SIG-M5 treated with dmso at 0.1 percent for 504 hours (cell line): ENCODE data around the gene TLL1.

ENCODE experiments used
- DNase-seq: peaks from one replicate; lab custom pipeline; 2025; ENCODE audit not compliant: unreplicated experiment; lab: John Stamatoyannopoulos, UW

The TLL1 gene

DNA sequence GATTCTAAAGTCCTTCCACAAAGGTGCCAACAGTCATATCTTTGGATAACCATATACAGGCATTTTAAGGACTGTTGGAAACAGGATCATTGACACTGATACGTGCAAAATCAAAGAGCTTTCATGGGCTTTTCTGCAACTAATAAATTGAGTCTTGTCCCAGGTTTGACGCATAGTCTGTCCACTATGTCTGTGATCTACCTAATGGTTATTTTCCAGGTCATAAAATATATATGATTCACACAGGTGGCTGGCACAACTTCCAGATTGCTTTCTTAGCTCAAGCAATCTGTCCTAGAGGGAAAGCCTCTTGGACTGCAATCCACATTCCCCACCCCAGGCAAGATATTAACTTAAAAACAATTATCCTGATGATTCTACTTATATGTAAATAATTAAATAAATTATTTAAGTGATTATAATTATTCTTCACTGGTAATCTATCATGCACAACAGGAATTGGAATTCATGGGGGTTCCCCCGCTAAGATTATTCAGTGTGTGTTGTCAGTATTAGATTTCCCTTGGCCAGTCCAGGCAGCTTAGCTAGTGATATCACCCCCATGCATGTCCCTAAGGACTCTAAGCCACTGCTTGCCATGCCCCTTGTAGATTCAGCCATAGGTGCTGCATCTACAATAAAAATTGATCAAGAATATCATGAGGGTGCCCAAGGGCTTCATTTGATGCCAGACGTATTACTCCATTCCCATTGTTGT is 97.8 kb downstream of the TLL1 start:
- no peak for DNase-seq

DNA sequence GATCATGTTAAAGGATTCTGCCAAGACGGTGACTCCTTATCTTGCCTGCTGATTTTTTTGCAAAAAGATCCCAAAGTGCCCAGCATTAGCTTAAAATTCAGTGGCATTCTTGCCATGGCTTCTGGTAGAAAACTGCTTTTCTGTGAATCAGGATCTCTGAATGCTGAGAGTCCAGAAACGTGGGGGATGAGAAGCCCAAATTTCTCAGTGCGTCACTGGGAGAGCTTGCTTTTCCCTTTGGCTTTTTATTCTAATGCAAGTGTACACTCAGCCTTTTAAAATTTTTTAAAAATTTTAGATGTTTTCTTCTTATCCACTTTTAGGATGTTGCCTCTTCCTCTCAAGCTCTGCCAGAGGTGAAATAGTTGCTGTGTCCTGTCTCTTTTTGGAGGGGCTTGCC is 98.4 kb downstream of the TLL1 start:
- DNase-seq = no peak

DNA sequence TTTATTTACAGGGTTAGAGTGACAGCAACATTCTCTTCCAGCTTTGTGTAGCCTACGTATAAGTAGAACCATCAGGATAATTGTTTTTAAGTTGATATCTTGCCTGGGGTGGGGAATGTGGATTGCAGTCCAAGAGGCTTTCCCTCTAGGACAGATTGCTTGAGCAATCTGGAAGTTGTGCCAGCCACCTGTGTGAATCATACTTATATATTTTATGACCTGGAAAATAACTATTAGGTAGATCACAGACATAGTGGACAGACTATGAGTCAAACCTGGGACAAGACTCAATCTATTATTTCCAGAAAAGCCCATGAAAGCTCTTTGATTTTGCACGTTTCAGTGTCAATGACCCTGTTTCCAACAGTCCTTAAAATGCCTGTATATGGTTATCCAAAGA is 98.9 kb downstream of the TLL1 start:
- DNase-seq = no peak

DNA sequence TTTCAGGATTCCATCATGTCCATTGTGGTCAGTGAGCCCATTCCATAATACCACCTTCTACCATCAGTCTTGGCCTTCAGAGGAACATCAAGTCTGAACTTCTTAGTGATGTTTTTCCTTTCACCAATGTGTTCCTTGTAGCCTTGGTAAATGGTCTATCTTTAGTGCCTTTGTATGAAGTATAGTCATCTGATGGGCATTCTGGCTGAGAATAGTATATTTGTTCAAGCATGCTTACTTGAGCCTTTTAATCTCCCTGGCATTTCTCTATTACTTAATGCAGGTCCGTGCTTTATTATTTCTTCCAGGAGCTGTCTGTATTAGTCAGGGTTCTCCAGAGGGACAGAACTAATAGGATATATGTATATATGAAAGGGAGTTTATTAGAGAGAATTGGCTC is 99.7 kb downstream of the TLL1 start:
- no peak for DNase-seq

DNA sequence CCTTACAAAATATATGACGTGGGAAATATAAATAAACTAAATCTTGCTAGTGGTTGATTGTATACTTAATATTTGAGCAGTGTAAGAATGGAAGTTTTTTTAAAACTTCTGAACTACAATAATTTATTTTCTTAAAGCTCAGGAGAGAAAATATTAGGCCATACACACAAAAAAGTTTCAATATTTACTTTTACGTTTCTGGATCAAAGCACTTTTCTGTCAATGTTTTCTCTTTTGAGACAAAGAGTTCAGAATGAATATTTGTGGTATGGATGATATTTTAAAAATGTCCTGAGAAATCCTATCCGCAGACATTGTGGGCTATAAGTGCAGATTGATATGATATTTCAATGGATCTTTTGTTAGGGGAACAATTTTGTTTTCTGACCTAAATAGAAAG is 109.9 kb downstream of the TLL1 start:
- DNase-seq = no peak

DNA sequence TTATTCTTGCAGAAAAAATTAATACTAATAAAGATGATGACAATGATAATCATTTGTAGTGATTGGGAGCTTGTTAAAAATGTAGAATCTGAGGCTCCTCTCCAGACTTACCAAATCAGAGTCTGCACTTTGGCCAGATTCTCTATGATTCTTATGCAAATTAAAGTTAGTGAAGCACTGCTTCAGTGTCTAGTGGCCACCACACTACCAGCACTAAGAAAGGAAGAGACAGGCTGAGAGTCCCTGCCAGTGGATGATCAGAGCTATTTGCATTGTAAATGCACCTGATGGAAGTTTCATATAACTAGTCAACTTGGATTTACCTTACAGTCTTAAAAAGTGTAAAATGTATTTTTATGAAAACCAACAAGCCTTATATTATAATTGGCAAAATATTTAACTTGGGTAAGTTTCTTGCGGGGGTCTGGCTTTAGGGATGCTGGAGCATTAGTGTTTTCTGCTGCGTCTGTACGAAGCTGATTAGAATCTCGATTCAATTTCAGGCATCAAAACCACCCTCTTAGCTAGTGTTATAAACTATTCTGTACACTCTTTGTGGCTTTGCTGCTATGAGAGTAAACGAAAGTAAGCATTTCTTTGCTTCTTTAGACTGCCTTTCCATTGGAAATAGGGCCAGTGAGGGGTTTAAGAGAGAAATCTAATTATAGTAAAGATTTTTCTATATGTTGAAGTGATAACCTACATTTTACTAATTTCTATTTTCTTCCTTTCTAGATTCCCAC is 114.1 kb downstream of the TLL1 start:
- no peak for DNase-seq

DNA sequence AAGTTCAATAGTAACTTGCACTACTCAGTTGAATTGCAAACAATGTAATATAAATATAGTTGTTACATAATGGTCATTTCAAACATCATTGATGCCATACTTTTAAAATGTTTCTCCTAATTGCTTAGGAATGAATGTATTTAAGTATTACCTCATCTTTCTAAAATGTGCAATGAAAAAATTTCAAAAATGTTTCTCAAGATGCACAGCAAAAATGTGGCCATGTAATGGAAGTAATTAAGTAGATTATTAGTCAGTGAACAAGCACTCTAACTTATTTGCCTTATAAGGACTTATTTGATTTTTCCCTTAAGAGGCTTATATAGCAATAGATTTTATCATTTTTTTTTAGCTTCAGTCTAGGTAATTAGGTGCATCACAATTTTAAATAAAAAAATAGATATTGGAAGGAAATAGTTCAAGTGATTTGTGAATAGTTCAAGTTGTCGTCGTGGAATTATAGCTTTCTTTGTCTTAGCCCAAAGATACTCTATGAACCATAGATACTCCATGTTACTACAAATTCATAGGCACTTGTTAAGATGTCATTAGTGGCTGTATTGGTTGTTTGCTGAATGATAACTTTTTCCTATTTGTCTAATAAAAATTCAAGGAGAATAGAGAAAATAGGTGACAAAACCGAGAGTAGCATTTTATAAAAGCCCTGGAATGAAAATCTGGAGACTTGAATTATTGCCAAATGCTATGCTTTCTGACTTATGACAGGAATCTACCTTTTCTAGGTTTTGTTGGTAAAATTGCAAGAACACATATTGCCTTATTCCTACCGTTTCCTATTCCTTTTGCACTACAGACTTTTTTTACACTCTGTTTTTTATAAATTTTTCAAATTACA is 118.5 kb downstream of the TLL1 start:
- DNase-seq = no peak

DNA sequence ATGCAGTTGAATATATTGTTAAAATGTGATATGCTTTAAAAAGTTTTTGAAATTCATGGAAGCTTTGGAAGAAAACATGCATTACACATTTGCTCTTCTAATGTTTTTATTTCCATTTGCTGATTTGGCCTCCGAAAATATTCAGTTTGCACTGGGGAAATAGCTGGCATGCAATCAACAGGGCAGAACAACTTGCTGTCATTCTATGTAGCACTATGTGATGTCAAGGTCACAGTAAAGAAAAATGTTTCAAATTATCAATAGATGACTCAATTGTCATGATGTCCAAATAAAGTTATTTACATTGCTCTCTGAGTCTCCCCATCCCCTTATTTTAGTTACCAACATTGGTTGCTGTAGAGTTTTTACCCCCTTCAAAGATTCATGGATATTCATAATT is 119.2 kb downstream of the TLL1 start:
- no peak for DNase-seq

DNA sequence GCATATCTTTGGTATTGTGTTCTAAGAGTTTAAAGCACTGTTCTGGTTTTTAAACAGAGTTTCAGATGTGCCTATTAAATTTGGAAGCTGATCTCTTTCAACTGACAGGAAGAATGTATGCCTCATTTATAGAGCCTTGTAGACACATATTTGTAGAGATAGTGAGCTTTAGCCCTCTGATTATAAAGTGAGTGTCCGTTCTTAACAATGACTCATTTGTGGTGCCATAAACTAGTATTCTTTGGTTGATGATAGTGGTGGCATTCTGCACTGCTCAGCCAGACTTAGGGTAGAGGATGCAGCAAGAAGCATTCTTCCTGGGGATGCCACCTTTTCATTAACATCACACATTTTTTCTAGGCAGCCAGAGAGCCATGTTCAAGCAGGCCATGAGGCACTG is 121.7 kb downstream of the TLL1 start:
- DNase-seq = no peak

DNA sequence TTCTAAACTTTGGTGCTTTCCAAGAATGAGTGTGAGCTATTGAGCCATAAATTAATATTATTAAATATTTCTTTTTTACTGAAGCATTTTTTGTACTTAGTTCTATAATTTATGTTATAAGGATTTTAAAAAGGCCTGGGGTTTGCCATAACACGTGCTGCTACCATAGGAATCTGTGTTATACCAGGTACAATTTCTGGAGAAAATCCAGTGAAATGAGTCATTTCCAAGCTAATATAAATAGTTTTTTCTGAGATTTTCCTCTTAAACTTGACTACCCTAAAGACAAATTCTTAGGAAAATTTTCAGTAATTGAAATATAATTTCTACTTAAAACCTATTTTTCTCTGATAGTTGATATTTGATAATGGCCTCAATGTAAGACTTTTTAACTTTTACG is 130.8 kb downstream of the TLL1 start:
- DNase-seq = no peak

DNA sequence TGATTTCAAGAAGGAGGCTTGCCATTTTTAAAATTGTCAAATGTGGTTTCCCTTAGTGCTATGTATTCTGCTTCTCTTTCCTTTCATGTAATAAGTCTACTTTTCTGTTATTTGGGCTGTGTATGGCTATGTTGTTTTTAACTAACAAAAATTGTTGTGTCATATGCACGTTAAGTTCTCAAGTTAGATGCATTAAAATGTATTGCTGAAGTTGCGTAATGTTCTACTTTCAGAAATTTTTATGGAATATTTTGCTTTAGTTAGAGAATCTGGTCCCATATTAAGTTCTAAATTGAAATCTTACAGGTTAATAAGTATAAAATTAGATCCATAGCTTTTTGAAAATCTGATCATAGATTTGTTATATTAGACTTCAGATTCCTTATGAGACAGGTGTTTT is 133.2 kb downstream of the TLL1 start:
- DNase-seq = no peak

DNA sequence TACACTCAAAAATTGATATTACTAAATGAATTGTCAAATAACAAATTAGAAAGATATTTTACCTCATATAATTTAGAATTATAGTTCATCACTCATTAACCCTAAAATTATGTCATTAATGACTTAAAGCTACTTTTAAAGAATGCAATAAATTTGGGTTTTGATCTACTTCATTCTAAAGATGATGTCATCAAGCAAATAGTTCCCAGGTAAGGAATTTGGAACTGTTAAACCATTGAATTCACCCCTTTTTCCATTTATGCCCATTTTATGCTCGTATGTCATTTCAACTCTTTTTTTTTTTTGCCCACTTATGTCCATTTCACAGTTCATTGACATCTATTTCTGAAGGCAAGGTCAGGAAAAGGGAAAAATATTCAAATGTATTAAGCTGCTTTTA is 135.5 kb downstream of the TLL1 start:
- no peak for DNase-seq

DNA sequence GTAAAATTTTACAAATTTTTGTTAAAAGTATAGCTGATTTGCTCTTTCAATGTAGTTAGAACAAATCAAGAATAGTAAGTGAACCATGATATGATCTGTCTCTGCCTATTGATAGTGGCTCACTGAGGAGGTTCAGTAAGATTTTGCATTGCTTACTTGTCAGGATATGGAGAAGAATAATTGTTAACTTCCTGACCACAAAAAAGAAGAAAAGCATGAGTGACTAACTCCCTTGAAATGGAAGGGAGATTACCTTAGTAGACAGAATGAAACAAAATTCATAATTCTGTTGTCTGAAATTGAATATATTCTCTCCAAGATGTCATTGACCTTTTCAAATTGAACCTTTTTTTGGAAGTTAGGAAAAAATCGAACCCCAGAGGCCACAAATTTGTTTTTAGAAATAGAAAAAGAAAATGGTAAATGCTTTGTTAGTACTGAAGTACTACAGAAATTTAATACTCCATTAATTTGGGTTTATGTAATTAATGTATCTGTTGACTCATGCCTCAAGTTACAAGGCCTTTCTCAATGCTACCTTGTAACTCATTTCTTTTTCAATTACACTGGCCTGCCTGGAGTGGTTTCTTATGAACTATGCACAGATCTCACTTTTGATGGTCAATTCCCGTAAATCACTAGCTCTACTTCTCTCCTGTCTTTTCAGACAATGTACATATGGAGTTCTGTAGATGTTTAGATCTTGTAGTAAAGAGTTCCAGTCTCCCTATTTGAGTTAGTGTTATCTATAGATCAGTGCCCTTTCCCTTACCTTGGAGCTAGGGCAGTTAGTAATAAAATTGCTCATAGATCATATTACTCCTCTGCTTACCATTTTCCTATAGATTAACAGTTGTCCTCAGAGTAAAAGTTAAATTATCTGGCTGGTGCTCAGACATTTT is 139.3 kb downstream of the TLL1 start:
- DNase-seq = no peak

DNA sequence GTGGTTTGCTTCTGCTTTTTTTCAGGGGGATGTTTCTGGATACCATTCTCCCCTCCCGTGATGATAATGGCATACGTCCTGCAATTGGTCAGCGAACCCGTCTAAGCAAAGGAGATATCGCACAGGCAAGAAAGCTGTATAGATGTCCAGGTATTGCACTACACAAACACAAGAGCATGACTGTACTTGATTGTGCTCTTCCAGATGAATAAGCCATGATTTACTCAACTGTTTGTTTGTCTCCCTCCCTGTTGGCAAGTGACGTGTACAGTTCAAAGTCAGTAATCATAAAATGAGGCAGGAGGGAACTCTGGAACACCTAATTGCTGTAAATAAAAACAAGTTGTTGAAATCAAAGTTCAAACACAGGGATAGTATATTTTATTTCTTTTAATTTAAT is 141.4 kb downstream of the TLL1 start:
- no peak for DNase-seq

DNA sequence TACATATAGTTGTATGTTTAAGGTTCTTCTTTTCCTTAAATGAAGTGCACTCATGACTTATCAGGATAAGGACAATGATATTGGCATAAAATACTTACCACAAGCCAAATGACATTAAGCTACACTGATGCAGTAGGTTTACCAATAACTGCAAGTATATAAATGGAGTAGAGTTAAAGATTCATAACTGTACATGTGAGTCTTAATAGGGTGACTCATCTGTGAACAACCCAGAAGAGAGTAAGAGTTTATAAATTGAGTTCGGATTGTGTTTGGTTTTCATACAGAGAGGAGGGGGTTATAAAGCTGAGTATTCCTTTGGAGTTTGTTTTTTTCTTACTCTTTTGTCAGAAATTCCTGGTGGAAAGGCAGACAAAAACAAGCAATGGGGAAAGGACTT is 144.8 kb downstream of the TLL1 start:
- no peak for DNase-seq

DNA sequence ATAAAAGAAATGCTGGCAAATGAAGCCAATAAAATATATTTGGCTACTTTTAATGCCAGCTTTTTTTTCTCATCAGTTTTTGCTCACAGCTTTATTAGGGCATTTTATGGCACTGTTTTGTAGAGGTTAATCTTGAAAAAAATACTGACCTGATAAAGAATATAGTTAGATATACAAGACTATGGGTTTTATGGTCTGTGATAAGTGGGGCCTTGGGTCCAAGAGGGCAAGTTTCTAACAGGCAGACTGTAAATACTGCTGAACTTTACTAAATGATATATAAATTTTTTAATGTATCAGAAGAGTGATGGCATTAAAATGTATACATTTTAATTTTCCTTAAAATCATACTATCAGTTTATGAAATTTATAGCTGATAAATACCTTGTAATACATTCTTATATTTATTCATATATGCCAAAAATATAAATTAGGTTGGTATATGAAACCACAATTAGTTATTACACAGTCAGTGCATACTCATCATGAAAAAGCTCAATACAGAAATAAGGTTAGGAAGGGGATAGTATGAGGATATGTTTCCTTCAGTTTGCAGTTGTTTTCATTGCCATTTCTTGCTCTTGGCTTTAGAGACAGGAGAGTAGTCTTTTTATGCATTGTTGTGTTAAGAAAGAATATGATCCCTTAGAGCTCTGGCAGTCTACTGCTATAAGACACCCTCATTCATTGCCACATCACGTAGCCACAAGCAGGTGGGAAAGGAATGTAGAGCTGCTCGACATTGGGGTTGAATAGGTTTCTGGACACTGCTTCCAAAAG is 146.6 kb downstream of the TLL1 start:
- no peak for DNase-seq

DNA sequence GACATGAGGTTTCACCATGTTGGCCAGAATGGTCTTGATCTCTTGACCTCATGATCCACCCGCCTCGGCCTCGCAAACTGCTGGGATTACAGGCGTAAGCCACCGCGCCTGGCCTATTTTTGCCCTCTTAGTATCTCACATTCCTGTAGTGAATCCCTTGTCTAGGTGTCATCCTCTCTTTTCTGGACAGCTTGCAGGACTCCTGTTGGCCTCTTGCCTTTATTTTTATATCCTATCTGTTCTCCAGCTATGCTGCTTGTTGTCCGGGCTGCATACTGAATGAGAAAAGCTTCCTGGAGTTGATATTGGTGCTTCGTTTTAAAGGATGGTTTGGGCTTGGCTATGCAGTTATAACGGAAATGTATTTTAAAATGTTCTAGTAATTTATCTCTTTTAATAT is 148.6 kb downstream of the TLL1 start:
- no peak for DNase-seq

DNA sequence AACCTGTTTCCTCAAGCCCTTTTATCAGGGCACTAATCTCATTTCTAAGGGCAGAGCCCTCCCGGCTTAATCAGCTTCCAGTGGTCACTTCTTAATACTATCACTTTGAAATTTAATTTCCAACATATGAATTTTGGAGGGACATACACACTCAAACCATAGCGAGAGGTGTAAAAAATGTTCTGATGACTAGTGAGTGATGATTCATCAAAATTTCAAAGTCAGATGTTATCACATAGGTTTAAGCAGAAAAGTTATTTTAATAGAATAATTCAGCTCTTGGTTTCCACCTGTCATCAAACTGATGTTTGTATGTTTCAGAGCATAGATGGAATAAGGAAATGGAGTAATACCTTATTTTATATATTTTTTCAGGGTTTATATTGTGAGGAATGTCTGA is 161.9 kb downstream of the TLL1 start:
- DNase-seq = no peak

DNA sequence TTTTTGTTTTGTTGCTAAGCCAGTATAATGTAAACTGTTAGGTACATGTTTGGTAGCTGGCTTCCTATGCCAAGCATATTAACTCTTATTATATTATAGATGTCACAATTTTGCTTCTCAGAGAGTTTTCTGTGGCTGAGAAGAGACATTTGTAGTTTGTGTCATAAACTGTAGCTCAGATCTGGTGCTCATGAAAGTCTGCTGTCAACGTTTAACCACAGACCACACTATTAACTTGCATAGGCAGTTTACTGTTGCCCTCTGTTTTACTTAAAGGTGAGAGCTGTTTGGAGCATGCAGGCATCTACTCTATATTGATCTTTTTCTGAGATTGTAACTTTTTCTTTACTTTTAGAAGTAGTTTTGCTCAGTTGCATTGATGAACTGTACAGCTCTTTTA is 166.8 kb downstream of the TLL1 start:
- no peak for DNase-seq

DNA sequence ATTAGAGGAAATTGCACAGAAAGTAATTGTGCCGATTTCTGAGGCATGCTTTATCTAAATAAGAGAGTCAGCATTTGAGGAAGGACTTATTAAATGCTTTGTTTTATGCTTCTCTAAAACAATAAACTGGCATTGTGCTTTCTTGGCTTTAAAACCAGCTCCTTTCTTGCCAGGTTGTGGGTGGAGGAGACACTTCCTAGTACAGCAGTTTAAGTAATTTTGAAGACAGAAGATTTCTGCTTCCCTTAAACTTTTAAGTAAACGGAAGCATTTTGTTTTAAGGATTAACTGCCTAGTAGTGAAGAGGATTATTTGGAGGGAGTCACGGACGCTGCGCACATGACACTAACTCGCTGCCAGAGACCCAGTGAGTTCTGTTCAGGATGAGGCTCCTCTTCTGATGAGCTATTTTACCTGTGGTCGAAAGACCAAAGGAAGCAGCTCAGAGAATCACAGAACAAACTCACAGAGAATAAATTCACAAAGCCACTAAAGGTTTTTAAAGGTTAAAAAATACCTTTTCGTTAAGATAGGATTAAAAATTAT is 169.5 kb downstream of the TLL1 start:
- no peak for DNase-seq
